IPS DF 4.7 (cell line): ENCODE data around the gene SCYL2.
"Not testable (repeated sequence)": the region's sequence is repeated elsewhere in the genome, so short reads cannot be mapped to it uniquely, and the experiment has no call there.

Source experiments
- DNase-seq: peaks from one replicate; pipeline ENCODE4 v3.0.0-alpha.2; 2013; ENCODE audit warnings: low spot score; ENCODE audit errors: extremely low read depth

Gene SCYL2

GRCh38 chr12:100263131-100263530, 3.8 kb upstream of the SCYL2 start:
- DNase-seq = no peak

- not testable (repeated sequence) for DNase-seq
Measured at GRCh38 chr12:100265107-100265506, 1.9 kb upstream of the SCYL2 start.

GRCh38 chr12:100265732-100266584, 1.0 kb upstream of the SCYL2 start:
- DNase-seq = no peak

GRCh38 chr12:100266585-100266834, 467 bp upstream of the SCYL2 start:
- DNase-seq = no peak

- no peak for DNase-seq
Measured at GRCh38 chr12:100267603-100268281, 765 bp downstream of the SCYL2 start.

GRCh38 chr12:100268835-100269564, 2.0 kb downstream of the SCYL2 start:
- no peak for DNase-seq

- DNase-seq = no peak
Measured at GRCh38 chr12:100273782-100274181, 6.8 kb downstream of the SCYL2 start.

GRCh38 chr12:100274291-100274690, 7.3 kb downstream of the SCYL2 start:
- DNase-seq = no peak

- no peak for DNase-seq
Measured at GRCh38 chr12:100279159-100279558, 12.2 kb downstream of the SCYL2 start.

- no peak for DNase-seq
Measured at GRCh38 chr12:100279607-100280244, 12.7 kb downstream of the SCYL2 start.

- DNase-seq = not testable (repeated sequence)
Measured at GRCh38 chr12:100284556-100284955, 17.6 kb downstream of the SCYL2 start.

GRCh38 chr12:100289038-100289437, 22.1 kb downstream of the SCYL2 start:
- no peak for DNase-seq

GRCh38 chr12:100290016-100290415, 23.0 kb downstream of the SCYL2 start:
- DNase-seq = no peak

GRCh38 chr12:100293017-100293416, 26.0 kb downstream of the SCYL2 start:
- DNase-seq = no peak

GRCh38 chr12:100294366-100294765, 27.4 kb downstream of the SCYL2 start:
- not testable (repeated sequence) for DNase-seq

GRCh38 chr12:100295764-100296555, 29.0 kb downstream of the SCYL2 start:
- no peak for DNase-seq

GRCh38 chr12:100302081-100302480, 35.1 kb downstream of the SCYL2 start:
- DNase-seq = no peak

GRCh38 chr12:100303831-100304230, 36.9 kb downstream of the SCYL2 start:
- no peak for DNase-seq

- DNase-seq = not testable (repeated sequence)
Measured at GRCh38 chr12:100304334-100304733, 37.4 kb downstream of the SCYL2 start.

- not testable (repeated sequence) for DNase-seq
Measured at GRCh38 chr12:100308138-100308537, 41.2 kb downstream of the SCYL2 start.

GRCh38 chr12:100311317-100311716, 44.3 kb downstream of the SCYL2 start:
- DNase-seq = no peak
